ENCODE data around the gene RCBTB2. TPM values are rescaled to one million over a fixed set of nuclear protein-coding genes. Genes with fewer than 3 reads are reported as not detected.

The RCBTB2 gene
- total and polyA plus RNA-seq, 9 of the 15 experiments (the other 6 are each of a cell fraction or from before 2014, with no cell fraction given), result 0.91 to 3.3 (median 1.5) TPM

DNA sequence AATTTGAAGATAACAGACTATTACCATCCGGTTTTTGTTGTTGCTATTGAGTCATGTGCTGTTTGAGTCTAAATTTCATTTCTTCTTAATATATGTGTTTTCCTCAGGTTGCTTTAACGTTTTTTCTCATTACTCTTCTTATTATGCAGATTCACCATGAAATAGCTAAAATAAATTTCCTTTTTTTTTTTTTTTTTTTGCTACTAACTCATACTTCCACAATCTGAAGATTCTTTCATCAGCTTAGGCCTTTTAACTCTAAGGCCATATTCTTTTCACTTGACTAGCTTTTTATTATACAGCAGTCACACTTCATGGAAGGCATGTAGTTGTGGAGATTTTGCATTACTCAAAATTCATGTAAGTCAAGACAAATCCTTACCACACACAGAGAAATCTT is 23.9 kb upstream of the RCBTB2 start:
- ChIA-PET POLR2A (no interaction called here), CTCF (ENCODE audit: low intra/inter-chr PET ratio) (no interaction called here)
- ATAC-seq (no peak), FAIRE-seq (no peak), DNase-seq (ENCODE audit: extremely low read depth in 1 of 4, low spot score in 3 of 4) (no peak)
- H3K36me3 ChIP-seq (ENCODE audit: control insufficient read depth, insufficient read depth, low read length), result no peaks in the 10 kb centered on the region
- peaks cover 0 to 12% of the 10 kb centered on the region in 2 experiments; a peak in 2 of 5 replicates for H3K4me1 ChIP-seq (replicated peaks in 1 of 2; ENCODE audit: control insufficient read depth in 2 of 2, insufficient read depth in 2 of 2, low read length in 2 of 2)
- no peak overlapping the region for H3K27ac ChIP-seq (ENCODE audit: extremely low read depth, low read depth, low read length)
- no peaks in the 10 kb centered on the region for H3K9me1 ChIP-seq (ENCODE audit: control insufficient read depth, insufficient read depth, low read length)
- H3K4me2 ChIP-seq (ENCODE audit: insufficient read depth, low read length), result no peak overlapping the region
- no peak overlapping the region for H3K4me3 ChIP-seq
- H3K79me2 ChIP-seq (ENCODE audit: control insufficient read depth, insufficient read depth, low read length), result no peaks in the 10 kb centered on the region
- 10% methylated on average over 2 of the region's 2 CpGs for WGBS (ENCODE audit: insufficient coverage, low coverage, missing lambda C conversion rate)
- peaks cover under 1% of the 10 kb centered on the region for H3K9me3 ChIP-seq (replicated peaks; ENCODE audit: control insufficient read depth, insufficient read depth, low read depth, low read length)
- in situ Hi-C loops (cut with MboI), result no loop called here
- no peaks in the 10 kb centered on the region for H3K27me3 ChIP-seq (ENCODE audit: control insufficient read depth in 2 of 2, insufficient read depth in 2 of 2, low read length in 2 of 2)
- H3K9ac ChIP-seq (ENCODE audit: insufficient read depth in 1 of 2, low read depth in 2 of 2, low read length in 2 of 2), result no peak overlapping the region
- intact Hi-C loops (cut with micrococcal nuclease), result no loop called here
- H4K20me1 ChIP-seq (replicated peaks; ENCODE audit: control insufficient read depth, insufficient read depth, low read length), result no peaks in the 10 kb centered on the region
- no peak overlapping the region for H2AFZ ChIP-seq (ENCODE audit: low read depth, low read length)
- no peak for TF ChIP-seq ZNF347 (CRISPR knock-in tag; IDR thresholded peaks at IDR 0.05; ENCODE audit: low read depth)
- no peak for TF ChIP-seq CBX3 (IDR thresholded peaks at IDR 0.05; ENCODE audit: borderline replicate concordance in 1 of 2, low read length in 2 of 2)
- BruUV-seq (replicated peaks), result no TSS peak

DNA sequence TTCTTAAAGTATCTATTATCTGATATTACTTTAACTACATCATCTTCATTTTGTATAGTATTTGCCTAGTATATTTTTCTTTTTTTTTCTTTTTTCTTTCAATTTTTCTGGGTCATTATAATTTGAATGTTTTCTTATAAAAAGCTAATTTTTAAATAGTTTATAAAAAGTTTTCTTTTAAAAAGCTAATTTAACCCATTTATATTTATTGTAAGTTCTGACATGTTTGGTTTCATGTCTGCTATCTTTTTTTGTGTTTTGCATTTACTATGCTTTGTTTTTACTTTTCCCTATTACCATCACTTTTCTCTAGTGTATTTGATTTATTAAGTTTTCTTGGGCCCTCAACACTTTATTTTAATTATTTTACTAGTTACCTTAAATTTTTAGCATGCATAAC is 22.6 kb upstream of the RCBTB2 start:
- in situ Hi-C loops (cut with MboI), result no loop called here

More for the DNA sequence above, 22.6 kb upstream of the RCBTB2 start:
- FAIRE-seq, result no peak
- Histone ChIP-seq H3K9me3 (replicated peaks; ENCODE audit: control insufficient read depth, insufficient read depth, low read depth, low read length) (peaks cover 1% of the 10 kb centered on the region), H3K36me3 (ENCODE audit: control insufficient read depth, insufficient read depth, low read length) (no peaks in the 10 kb centered on the region), H3K9me1 (ENCODE audit: control insufficient read depth, insufficient read depth, low read length) (no peaks in the 10 kb centered on the region), H3K4me1 (replicated peaks in 1 of 2; ENCODE audit: control insufficient read depth in 2 of 2, insufficient read depth in 2 of 2, low read length in 2 of 2) (peaks cover 0 to 4% of the 10 kb centered on the region in 2 experiments; a peak in 2 of 5 replicates), H3K79me2 (ENCODE audit: control insufficient read depth, insufficient read depth, low read length) (no peaks in the 10 kb centered on the region), H3K27me3 (ENCODE audit: control insufficient read depth in 2 of 2, insufficient read depth in 2 of 2, low read length in 2 of 2) (no peaks in the 10 kb centered on the region), H3K4me3 (no peak overlapping the region), H3K9ac (ENCODE audit: insufficient read depth in 1 of 2, low read depth in 2 of 2, low read length in 2 of 2) (no peak overlapping the region), H3K4me2 (ENCODE audit: insufficient read depth, low read length) (no peak overlapping the region), H3K27ac (ENCODE audit: extremely low read depth, low read depth, low read length) (no peak overlapping the region), H4K20me1 (replicated peaks; ENCODE audit: control insufficient read depth, insufficient read depth, low read length) (no peaks in the 10 kb centered on the region), H2AFZ (ENCODE audit: low read depth, low read length) (no peak overlapping the region)
- ATAC-seq, result no peak
- TF ChIP-seq ZNF507 (tag; conservative IDR thresholded peaks at IDR 0.05), result peak; percentile 96
- TF ChIP-seq RNF2 (IDR thresholded peaks at IDR 0.05), result no peak
- no peak for TF ChIP-seq KLF16 (IDR thresholded peaks at IDR 0.05)
- BruUV-seq (replicated peaks), result no TSS peak
- no peak for DNase-seq (ENCODE audit: extremely low read depth in 1 of 4, low spot score in 3 of 4)
- ChIA-PET CTCF (ENCODE audit: low intra/inter-chr PET ratio) (no interaction called here), POLR2A (no interaction called here)
- intact Hi-C loops (cut with micrococcal nuclease), result no loop called here
